HG02970 (cell line): ENCODE results near the gene TAF4B.
"Not testable (repeated sequence)": the region's sequence is repeated elsewhere in the genome, so short reads cannot be mapped to it uniquely, and the experiment has no call there.

Experiments
- ATAC-seq: cut with Tn5 transposase; IDR thresholded peaks from one replicate; pipeline ENCODE4 v1.9.1; 2021; ENCODE audit warnings: mild to moderate bottlenecking, moderate library complexity, moderate number of reproducible peaks; ENCODE audit not compliant: unreplicated experiment, low FRiP score

The TAF4B gene

GRCh38 chr18:26370037-26370436 lies 143.8 kb downstream of the TAF4B start:
- no peak for ATAC-seq

GRCh38 chr18:26376105-26376504 lies 149.9 kb downstream of the TAF4B start:
- ATAC-seq = no peak

DNA sequence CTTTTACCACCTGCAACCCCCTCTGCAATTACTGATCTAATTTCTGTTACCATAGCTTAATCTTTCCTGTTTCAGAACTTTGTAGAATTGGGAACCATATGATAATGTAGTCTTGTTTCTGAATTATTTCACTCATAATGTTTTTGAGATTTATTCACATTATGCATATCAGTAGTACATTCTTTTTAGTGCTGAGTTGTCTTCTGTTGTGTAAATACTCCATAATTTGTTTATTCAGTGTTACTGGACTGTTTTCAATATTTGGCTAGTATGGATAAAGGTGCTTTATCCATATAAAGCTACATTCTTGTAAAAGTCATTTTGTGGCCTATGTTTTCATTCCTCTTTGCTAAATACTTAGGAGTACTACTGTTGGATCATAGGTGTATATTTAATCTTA lies 152.5 kb downstream of the TAF4B start:
- no peak for ATAC-seq

- not testable (repeated sequence) for ATAC-seq
These were observed 155.3 kb downstream of the TAF4B start for GRCh38 chr18:26381555-26381954.

DNA sequence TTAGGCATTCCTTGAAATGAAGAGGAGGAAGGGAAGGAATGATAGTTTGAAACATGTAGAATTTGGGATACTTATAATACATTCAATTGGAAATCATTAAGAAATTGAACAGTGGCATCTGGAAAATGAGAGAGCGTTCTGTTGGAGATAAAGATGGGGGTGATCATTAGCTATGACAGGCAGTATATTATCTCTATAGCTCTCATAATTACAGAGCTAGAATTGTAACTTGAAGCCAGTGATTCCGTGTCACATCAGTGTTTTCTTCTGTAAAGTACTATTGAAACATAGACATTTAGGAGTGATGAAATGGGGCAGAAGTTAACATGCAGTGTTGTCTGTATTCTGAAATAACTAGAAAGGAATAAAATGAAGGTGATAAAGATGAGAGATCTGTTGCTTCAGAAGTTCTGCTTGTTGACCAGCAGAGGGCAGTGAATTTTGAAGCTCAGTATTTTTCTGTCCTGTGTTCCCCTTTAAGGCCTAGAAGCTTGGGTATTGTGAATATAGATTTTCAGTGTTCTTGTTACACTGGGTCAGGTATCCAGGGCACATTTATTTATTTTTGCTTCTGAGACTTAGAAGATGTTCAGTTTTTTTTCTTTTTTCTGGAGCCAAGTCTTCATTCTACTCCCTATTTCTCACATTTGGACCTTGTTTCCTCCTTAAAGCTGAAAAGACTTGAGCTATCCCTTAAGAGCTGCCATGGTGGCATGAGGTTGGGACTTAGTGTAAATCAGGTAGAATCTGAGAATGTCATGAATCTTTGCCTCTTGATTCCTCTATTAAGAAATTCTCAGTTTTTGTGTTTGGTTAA lies 157.4 kb downstream of the TAF4B start:
- ATAC-seq = no peak

DNA sequence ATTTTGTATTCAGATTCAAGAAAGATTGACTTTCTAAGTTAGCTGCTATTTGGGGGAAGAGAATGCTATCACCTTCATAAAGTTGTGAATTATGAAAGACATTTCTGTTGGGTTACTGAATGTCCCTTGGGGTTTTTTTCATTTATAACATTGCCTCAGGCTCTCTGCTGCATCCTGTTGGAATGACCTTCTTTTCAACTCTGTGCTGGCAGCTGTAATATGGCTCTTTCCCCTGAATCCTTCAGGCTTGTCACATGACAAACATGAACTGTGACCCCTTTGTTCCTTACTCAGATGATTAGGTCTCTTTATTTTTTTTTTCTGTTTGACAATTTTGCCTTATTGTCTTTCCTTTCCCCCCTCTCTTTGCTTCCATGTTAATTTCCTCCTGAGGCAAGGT lies 159.8 kb downstream of the TAF4B start:
- no peak for ATAC-seq

DNA sequence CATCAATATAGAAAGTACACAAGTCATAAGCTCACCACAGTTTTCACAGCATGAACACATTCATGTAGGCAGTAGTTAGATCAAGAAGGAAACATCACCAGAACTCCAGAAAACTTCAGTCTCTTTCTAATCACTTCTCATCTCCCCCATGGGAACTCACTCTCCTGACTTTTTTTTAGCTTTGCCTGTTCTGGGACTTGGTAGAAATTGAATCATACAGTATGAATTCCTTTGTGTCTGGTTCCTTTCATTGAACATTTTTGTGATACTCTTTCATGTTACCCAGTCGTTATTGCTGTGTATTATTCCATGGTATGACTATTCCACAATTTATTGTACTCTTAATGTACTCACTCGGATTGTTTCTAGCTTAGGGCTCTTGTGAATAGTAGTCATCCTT lies 160.2 kb downstream of the TAF4B start:
- no peak for ATAC-seq

GRCh38 chr18:26394047-26394654 lies 167.9 kb downstream of the TAF4B start:
- ATAC-seq = no peak

- ATAC-seq = no peak
These were observed 170.8 kb downstream of the TAF4B start for GRCh38 chr18:26397019-26397418.

GRCh38 chr18:26403491-26403890 lies 177.2 kb downstream of the TAF4B start:
- no peak for ATAC-seq

GRCh38 chr18:26405190-26405801 lies 179.1 kb downstream of the TAF4B start:
- ATAC-seq = peak; percentile 54

DNA sequence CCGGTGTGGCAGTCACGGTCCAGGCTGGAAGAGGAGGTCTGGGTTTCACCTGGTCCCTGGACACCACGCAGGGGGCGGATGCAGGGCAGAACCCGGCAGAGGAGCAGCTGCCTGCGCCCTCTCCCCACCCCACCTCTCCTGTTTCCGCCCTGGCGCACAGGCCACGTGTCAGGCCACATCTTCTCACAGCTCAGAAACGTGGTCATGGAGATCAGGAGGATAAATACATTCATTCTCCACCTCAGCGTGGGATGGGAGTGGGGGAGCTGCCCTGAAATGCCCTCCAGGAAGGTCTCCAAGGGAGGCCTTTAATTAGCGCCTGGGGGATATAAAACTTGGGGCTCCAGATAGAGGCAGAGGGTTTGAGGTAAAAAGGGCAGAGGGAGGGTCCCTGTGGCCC lies 180.1 kb downstream of the TAF4B start:
- no peak for ATAC-seq

DNA sequence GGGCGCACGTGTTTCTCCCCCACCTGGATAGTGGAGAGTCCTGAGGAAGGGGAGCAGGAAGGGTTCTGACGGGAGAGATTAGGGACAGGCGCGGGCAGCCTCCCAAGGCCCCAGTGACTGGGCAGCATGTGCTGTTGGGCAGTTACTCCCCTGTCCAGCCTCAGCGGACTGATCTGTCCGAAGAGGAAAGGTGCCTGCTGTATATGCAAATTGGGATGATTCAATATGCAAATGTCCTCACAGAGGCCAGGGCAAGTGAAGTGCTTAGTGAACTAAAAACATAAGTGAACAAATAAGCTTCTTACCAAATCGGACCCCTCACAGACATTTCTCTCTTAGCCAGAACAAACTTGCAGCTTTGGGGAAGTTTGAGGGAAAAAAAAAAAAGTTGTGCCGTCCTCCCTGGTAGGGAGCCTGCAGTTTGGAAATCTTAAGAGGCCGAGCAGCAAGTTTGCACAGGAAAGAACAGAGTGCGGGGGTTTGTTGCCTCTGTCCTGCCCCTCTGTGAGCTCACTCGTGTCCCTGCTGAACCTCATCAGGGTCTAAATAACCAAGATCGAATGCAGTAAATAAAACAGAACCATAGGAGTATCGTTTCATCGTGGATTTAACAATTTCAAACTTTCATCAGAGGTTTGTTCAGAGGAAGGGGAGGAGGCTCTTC lies 180.7 kb downstream of the TAF4B start:
- no peak for ATAC-seq

- ATAC-seq = no peak
These were observed 181.7 kb downstream of the TAF4B start for GRCh38 chr18:26407736-26408601.

DNA sequence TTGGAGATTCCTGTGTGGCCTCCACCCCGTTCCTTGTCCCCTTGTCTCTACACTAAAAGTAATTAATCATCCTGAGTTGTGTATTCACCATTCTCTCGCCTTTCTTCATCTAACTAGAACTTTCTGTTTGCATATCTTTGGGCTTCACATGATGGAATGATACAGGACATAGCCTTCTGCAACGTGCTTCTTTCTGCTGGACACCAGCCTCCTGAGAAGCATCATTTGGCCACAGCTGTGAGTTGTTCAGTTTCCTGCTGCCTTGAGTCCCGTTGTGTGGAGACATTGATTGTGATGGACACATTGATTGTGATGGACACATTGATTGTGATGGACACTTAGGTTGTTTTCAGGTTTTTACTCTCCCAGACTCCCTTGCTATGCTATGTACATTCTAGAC lies 182.8 kb downstream of the TAF4B start:
- no peak for ATAC-seq

DNA sequence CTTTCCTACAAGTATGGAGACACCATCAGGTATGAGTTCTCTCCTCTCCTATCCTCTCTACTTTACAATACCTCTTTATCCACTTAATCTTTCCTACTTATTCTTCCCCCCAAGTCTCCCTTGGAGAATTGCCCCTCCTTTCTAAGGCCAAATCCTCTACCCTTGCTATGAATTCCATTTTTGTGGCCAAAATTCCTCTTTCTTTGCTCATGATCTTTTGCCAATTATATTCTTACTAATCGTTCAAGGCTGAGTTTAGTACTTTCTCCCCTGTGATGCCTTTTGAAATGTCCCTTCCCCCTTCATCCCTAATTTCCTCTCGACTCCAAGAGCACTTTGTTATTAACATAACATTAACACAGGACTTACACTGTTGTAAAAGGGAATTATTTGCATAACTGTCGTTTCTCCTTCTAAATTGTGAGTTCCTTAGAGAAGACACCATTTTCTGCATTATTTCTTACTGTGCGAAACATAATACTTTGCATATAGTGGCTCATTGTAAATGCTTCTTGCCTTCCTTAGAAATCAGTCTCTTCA lies 188.7 kb downstream of the TAF4B start:
- ATAC-seq = no peak

GRCh38 chr18:26415631-26416030 lies 189.4 kb downstream of the TAF4B start:
- ATAC-seq = no peak

- ATAC-seq = no peak
These were observed 190.5 kb downstream of the TAF4B start for GRCh38 chr18:26416652-26417150.

DNA sequence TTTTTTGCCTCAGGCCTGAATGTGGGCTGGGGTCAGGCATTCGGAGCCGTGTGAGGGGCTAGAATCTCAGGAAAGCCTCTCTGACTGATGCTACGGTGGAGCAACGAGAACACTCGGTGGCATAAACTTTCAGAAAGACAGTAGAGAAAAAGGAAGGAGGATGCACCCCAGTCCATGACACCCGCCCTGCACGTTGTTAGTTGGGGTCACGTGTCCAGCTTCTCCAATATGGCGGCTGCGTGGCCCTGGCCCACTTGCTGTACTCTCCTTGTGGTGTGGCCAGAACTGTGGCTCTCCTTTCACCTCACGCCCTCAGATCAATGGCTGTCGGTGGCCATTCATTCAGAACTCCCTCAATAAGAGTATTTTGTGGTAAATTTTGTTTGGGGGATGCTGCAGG lies 190.9 kb downstream of the TAF4B start:
- no peak for ATAC-seq

DNA sequence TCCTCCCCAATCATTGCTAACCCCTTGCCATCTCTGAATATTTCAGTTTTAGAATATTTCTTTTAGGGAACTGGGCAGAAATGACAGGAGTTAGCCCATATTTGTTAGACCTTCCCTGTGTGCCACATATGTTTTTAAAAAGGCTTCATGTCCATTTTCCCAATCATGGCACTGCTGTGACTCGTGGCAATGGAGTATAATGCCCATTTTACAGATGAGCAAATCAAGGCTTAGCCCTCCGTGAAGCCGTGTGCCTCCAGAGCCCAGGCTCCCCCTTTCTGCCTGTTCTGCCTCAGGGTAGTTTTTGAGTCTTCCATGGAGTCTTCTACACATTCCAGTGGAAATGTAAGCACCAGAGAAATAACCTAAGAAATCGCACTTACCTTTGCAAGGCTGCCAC lies 192.0 kb downstream of the TAF4B start:
- no peak for ATAC-seq
